ES-I3 (cell line): ENCODE data around the gene DDI1.

Source experiments
- H3K36me3 ChIP-seq: 2 replicates; pipeline ENCODE4 v1.6.1; 2013; ENCODE audit warnings: mild to moderate bottlenecking, low read length, control low read depth, moderate library complexity; ENCODE audit not compliant: insufficient read depth
- H3K4me1 ChIP-seq: 2 replicates; pipeline ENCODE4 v1.6.1; 2013; ENCODE audit warnings: mild to moderate bottlenecking, control low read depth, low read length; ENCODE audit not compliant: insufficient read depth
- H3K9ac ChIP-seq: 2 replicates; pipeline ENCODE4 v1.6.1; 2013; ENCODE audit warnings: low read depth, mild to moderate bottlenecking, low read length, moderate library complexity
- H3K9me3 ChIP-seq: 2 replicates; pipeline ENCODE4 v1.6.1; 2013; ENCODE audit warnings: mild to moderate bottlenecking, low read length, moderate library complexity; ENCODE audit not compliant: control insufficient read depth, insufficient read depth

Gene DDI1

GRCh38 chr11:104036588-104036987 lies at the start of gene DDI1:
Gene DDI1 (plus strand): TSS chr11:104036640. CDS start chr11:104036823, 183 bp downstream.
- Histone ChIP-seq H3K36me3 (no peaks in the 10 kb centered on the region), H3K4me1 (no peaks in the 10 kb centered on the region), H3K9ac (no peak within 1 kb of the TSS), H3K9me3 (no peaks in the 10 kb centered on the region)

GRCh38 chr11:103987629-103988594 lies 48.5 kb upstream of the DDI1 start:
- Histone ChIP-seq H3K9me3 (no peaks in the 10 kb centered on the region), H3K9ac (no peak overlapping the region), H3K4me1 (peaks cover 9% of the 10 kb centered on the region; the same call in 1 of the 2 replicates), H3K36me3 (no peaks in the 10 kb centered on the region)

GRCh38 chr11:103988595-103988969 lies 47.9 kb upstream of the DDI1 start:
- Histone ChIP-seq H3K4me1 (peaks cover 9% of the 10 kb centered on the region; the same call in 1 of the 2 replicates), H3K36me3 (no peaks in the 10 kb centered on the region), H3K9me3 (no peaks in the 10 kb centered on the region), H3K9ac (no peak overlapping the region)

- Histone ChIP-seq H3K9ac (no peak overlapping the region), H3K36me3 (no peaks in the 10 kb centered on the region), H3K9me3 (no peaks in the 10 kb centered on the region), H3K4me1 (no peaks in the 10 kb centered on the region)
Observed at GRCh38 chr11:103993507-103993906, 42.9 kb upstream of the DDI1 start.

GRCh38 chr11:103994094-103994493 lies 42.3 kb upstream of the DDI1 start:
- no peaks in the 10 kb centered on the region for H3K4me1 ChIP-seq
- no peaks in the 10 kb centered on the region for H3K9me3 ChIP-seq
- H3K36me3 ChIP-seq = no peaks in the 10 kb centered on the region
- no peak overlapping the region for H3K9ac ChIP-seq

- Histone ChIP-seq H3K4me1 (no peaks in the 10 kb centered on the region), H3K9ac (no peak overlapping the region), H3K9me3 (no peaks in the 10 kb centered on the region), H3K36me3 (no peaks in the 10 kb centered on the region)
Observed at GRCh38 chr11:103994518-103994917, 41.9 kb upstream of the DDI1 start.

- Histone ChIP-seq H3K9me3 (no peaks in the 10 kb centered on the region), H3K9ac (no peak overlapping the region), H3K4me1 (no peaks in the 10 kb centered on the region), H3K36me3 (no peaks in the 10 kb centered on the region)
Observed at GRCh38 chr11:103995896-103996295, 40.5 kb upstream of the DDI1 start.

GRCh38 chr11:103997082-103997481 lies 39.4 kb upstream of the DDI1 start:
- Histone ChIP-seq H3K9ac (no peak overlapping the region), H3K4me1 (no peaks in the 10 kb centered on the region), H3K9me3 (no peaks in the 10 kb centered on the region), H3K36me3 (no peaks in the 10 kb centered on the region)

- Histone ChIP-seq H3K36me3 (no peaks in the 10 kb centered on the region), H3K9me3 (no peaks in the 10 kb centered on the region), H3K9ac (no peak overlapping the region), H3K4me1 (no peaks in the 10 kb centered on the region)
Observed at GRCh38 chr11:103998826-103999508, 37.5 kb upstream of the DDI1 start.

- Histone ChIP-seq H3K36me3 (no peaks in the 10 kb centered on the region), H3K4me1 (no peaks in the 10 kb centered on the region), H3K9me3 (no peaks in the 10 kb centered on the region), H3K9ac (no peak overlapping the region)
Observed at GRCh38 chr11:104000798-104001197, 35.6 kb upstream of the DDI1 start.

- Histone ChIP-seq H3K9ac (no peak overlapping the region), H3K4me1 (no peaks in the 10 kb centered on the region), H3K9me3 (no peaks in the 10 kb centered on the region), H3K36me3 (no peaks in the 10 kb centered on the region)
Observed at GRCh38 chr11:104001561-104002056, 34.8 kb upstream of the DDI1 start.

- Histone ChIP-seq H3K9ac (no peak overlapping the region), H3K36me3 (no peaks in the 10 kb centered on the region), H3K4me1 (no peaks in the 10 kb centered on the region), H3K9me3 (no peaks in the 10 kb centered on the region)
Observed at GRCh38 chr11:104003491-104003890, 32.9 kb upstream of the DDI1 start.

- no peak overlapping the region for H3K9ac ChIP-seq
- H3K9me3 ChIP-seq = no peaks in the 10 kb centered on the region
- no peaks in the 10 kb centered on the region for H3K36me3 ChIP-seq
- no peaks in the 10 kb centered on the region for H3K4me1 ChIP-seq
Observed at GRCh38 chr11:104005234-104005855, 31.1 kb upstream of the DDI1 start.

GRCh38 chr11:104009744-104010143 lies 26.7 kb upstream of the DDI1 start:
- H3K36me3 ChIP-seq = no peaks in the 10 kb centered on the region
- H3K4me1 ChIP-seq = no peaks in the 10 kb centered on the region
- no peaks in the 10 kb centered on the region for H3K9me3 ChIP-seq
- H3K9ac ChIP-seq = no peak overlapping the region
